AG09319 (cell line): ENCODE measurements around the gene ASAP2.

Experiments
- DNase-seq: peaks from one replicate; pipeline ENCODE4 v3.0.0-alpha.2; 2010; ENCODE audit warnings: low read depth; ENCODE audit errors: extremely low read depth
- TF ChIP-seq, protein P1 (sequence below): IDR thresholded peaks from 2 replicates; pipeline ENCODE4 v1.5.1; 2011; ENCODE audit warnings: low read depth, mild to moderate bottlenecking, inconsistent platforms, low read length, moderate library complexity

The ASAP2 gene

GRCh38 chr2:9331704-9332103 lies 125.1 kb downstream of the ASAP2 start:
- DNase-seq: no peak
- TF ChIP-seq, protein P1, sequence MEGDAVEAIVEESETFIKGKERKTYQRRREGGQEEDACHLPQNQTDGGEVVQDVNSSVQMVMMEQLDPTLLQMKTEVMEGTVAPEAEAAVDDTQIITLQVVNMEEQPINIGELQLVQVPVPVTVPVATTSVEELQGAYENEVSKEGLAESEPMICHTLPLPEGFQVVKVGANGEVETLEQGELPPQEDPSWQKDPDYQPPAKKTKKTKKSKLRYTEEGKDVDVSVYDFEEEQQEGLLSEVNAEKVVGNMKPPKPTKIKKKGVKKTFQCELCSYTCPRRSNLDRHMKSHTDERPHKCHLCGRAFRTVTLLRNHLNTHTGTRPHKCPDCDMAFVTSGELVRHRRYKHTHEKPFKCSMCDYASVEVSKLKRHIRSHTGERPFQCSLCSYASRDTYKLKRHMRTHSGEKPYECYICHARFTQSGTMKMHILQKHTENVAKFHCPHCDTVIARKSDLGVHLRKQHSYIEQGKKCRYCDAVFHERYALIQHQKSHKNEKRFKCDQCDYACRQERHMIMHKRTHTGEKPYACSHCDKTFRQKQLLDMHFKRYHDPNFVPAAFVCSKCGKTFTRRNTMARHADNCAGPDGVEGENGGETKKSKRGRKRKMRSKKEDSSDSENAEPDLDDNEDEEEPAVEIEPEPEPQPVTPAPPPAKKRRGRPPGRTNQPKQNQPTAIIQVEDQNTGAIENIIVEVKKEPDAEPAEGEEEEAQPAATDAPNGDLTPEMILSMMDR: no peak

GRCh38 chr2:9332136-9332852 lies 125.7 kb downstream of the ASAP2 start:
- no peak for DNase-seq
- TF ChIP-seq, protein P1: no peak

- TF ChIP-seq, protein P1: no peak
- no peak for DNase-seq
Measured at GRCh38 chr2:9332853-9333245, 126.2 kb downstream of the ASAP2 start.

- TF ChIP-seq, protein P1: peak; percentile 85
- no peak for DNase-seq
Measured at GRCh38 chr2:9333591-9334171, 127.1 kb downstream of the ASAP2 start.

DNA sequence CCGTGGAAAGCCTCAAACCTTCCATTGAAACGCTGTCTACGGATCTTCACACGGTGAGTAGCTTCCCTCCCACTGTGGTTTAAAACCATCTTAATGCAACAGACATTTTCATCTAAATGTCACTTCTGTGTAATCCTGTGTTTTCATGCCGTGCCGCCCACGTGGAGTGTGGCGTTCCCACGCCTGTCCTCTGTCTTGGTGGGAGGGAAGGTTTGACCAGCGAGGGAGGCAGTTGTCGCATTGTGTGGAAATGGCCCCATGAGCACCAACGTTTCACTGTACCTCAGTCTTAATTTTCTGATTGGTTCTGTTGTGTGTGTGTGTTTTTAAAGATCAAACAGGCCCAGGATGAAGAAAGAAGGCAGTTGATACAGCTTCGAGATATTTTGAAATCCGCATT lies 128.1 kb downstream of the ASAP2 start:
- TF ChIP-seq, protein P1: no peak
- no peak for DNase-seq

DNA sequence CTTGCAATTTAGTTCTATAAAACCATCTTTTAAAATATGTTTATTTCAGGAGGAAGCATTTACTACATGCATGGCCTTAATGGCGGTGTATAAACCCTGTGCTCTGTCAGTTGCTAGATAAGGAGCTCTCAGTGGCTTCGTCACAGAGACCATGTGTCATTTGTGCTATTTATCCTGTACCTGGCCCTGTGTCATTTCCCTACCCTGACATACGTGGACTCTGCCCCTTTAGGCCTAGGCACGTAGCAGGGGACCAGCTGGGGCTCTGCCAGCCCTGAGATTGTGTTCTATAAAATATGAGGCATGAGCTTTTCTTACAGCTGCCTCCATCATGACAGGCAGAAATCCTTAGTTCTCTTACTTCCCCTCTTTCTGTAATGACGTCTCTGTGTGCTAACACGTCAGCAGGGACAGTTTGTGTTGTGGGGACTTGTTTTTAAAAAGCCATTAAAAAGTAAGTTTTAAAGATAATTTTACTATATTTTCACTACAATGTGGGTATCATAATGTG lies 128.8 kb downstream of the ASAP2 start:
- TF ChIP-seq, protein P1: no peak
- no peak for DNase-seq

DNA sequence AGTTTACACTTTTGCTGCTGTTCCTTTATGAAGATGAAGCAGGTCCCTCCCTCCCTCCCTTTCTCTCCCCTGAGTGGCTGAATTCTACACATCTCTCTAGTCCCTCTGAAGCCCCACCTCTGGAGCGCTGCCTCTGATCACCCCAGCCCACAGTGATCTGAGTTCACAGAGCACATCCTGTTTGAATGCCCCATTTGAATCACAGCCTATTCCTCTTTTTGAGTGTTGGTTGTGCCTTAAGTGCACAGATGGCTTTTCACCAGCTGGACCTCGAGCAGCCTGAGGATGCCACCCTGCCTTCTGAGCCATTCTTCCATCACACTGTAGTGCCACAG lies 129.6 kb downstream of the ASAP2 start:
- TF ChIP-seq, protein P1: no peak
- DNase-seq: no peak
